Coronary artery (tissue), 2 donors: ENCODE measurements around the gene IGFN1.

Source experiments
- DNase-seq: peaks from one replicate; pipeline ENCODE4 v3.0.0-alpha.2; 2017; ENCODE audit warnings: low spot score
- H3K27ac ChIP-seq, 2 donors: fragments of 200-600 bp; sonication (generic); one replicate each; pipeline ENCODE4 v1.5.1; 2016 to 2019
- H3K4me3 ChIP-seq: fragments of 200-600 bp; sonication (generic); 2 replicates; pipeline ENCODE4 v1.5.1; 2016; ENCODE audit warnings: mild to moderate bottlenecking, moderate library complexity
- CTCF ChIP-seq: fragments of 200-600 bp; sonication (generic); IDR thresholded peaks from one replicate; pipeline ENCODE4 v1.5.1; 2019; ENCODE audit warnings: antibody characterized with exemption

Gene IGFN1

GRCh38 chr1:201220388-201220715 is 29.7 kb downstream of the IGFN1 start:
- no peak for DNase-seq
- Histone ChIP-seq H3K4me3 (no peak overlapping the region), H3K27ac (no peak overlapping the region)
- no peak for TF ChIP-seq CTCF

- TF ChIP-seq CTCF, result no peak
- Histone ChIP-seq H3K27ac (no peak overlapping the region), H3K4me3 (no peak overlapping the region)
- DNase-seq, result peak; percentile 62
These were observed 30.7 kb downstream of the IGFN1 start for GRCh38 chr1:201221201-201221846.

GRCh38 chr1:201222125-201222524 is 31.5 kb downstream of the IGFN1 start:
- H3K27ac ChIP-seq, result no peak overlapping the region
- TF ChIP-seq CTCF, result no peak
- peak; percentile 28 for DNase-seq

GRCh38 chr1:201223852-201224665 is 33.4 kb downstream of the IGFN1 start:
- H3K4me3 ChIP-seq, result no peak overlapping the region
- DNase-seq, result peak; percentile 64
- no peak for TF ChIP-seq CTCF
- no peak overlapping the region for H3K27ac ChIP-seq

More at GRCh38 chr1:201222125-201222524, 31.5 kb downstream of the IGFN1 start:
- H3K4me3 ChIP-seq, result no peak overlapping the region

GRCh38 chr1:201224666-201225370 is 34.2 kb downstream of the IGFN1 start:
- peak; percentile 59 for DNase-seq
- no peak for TF ChIP-seq CTCF
- Histone ChIP-seq H3K4me3 (no peak overlapping the region), H3K27ac (no peak overlapping the region)

GRCh38 chr1:201226178-201226514 is 35.5 kb downstream of the IGFN1 start:
- TF ChIP-seq CTCF, result no peak

More at GRCh38 chr1:201226178-201226514, 35.5 kb downstream of the IGFN1 start:
- DNase-seq, result no peak
- Histone ChIP-seq H3K4me3 (no peak overlapping the region), H3K27ac (no peak overlapping the region)
